HEK293 (cell line): ENCODE results near the gene PDE3A.

Source experiments
- ATF2 ChIP-seq: fragments of 450-650 bp; formaldehyde crosslinking; IDR thresholded peaks from 2 replicates; pipeline ENCODE4 v1.5.1; 2016; ENCODE audit warnings: missing biosample characterization, missing genetic modification characterization, low read depth
- ZNF184 ChIP-seq: fragments of 450-650 bp; IDR thresholded peaks from 2 replicates; pipeline ENCODE4 v1.5.1; 2018; ENCODE audit warnings: missing biosample characterization, mild to moderate bottlenecking, missing genetic modification characterization

- no peak for TF ChIP-seq ZNF184 (tag by site-specific recombination)
- TF ChIP-seq ATF2 (tag by site-specific recombination), result no peak
These were observed 257.2 kb downstream of the PDE3A start for GRCh38 chr12:20625531-20625930.
